HepG2 (cell line): Measurements from ENCODE around the gene CEP128. TPM values are rescaled to one million over a fixed set of nuclear protein-coding genes. Genes with fewer than 3 reads are reported as not detected.

Source experiments
- ATAC-seq: fragments of 200-7000 bp; cut with Tn5 transposase; 3 replicates; pipeline ENCODE4 v1.9.1; 2020; ENCODE audit warnings: mild to moderate bottlenecking, moderate library complexity
- BruUV-seq: library from RNA; stranded (reverse); fragments of 400-500 nt; replicated peaks from 2 replicates; lab custom pipeline; 2021; lab: Mats Ljungman, UMichigan
- CTCF ChIA-PET: fragments of 300-600 bp; formaldehyde crosslinking; extraction: SDS; loops from one replicate; lab custom pipeline; 2021; ENCODE audit warnings: low total read pairs, inconsistent platforms, low intra/inter-chr PET ratio; lab: Yijun Ruan, JAX
- POLR2A ChIA-PET: fragments of 350-600 bp; sonication (Branson Sonifier 250); formaldehyde crosslinking; loops from one replicate; lab custom pipeline; 2020; ENCODE audit warnings: antibody characterized with exemption, inconsistent platforms; lab: Yijun Ruan, JAX
- DNase-seq: peaks from one replicate; pipeline ENCODE4 v3.0.0-alpha.2; 2015; ENCODE audit warnings: low spot score
- FAIRE-seq: peaks from 3 replicates; lab custom pipeline; 2011; peaks lifted over from hg19 to GRCh38; lab: Jason Lieb, UNC
- H2AFZ ChIP-seq: one replicate; pipeline ENCODE4 v1.6.1; 2011; ENCODE audit warnings: low read length, inconsistent platforms
- H3K27ac ChIP-seq: fragments of 300-600 bp; 3 replicates; pipeline ENCODE4 v1.8.0; 2011; ENCODE audit warnings: mixed run types, mild to moderate bottlenecking, mixed read lengths, low read length, inconsistent platforms; ENCODE audit not compliant: insufficient read depth; ENCODE audit errors: extremely low read length
- H3K27me3 ChIP-seq, 2 experiments: fragments of 200-600 bp in 1 of 2; 2 replicates in 1 of 2; 3 replicates in 1 of 2; pipeline versions ENCODE4 v1.6.0 to v1.8.0; 2011; ENCODE audit warnings: low read length in 2 of 2, mild to moderate bottlenecking in 2 of 2, moderate library complexity in 2 of 2, inconsistent platforms in 1 of 2; ENCODE audit not compliant: insufficient read depth in 2 of 2, control insufficient read depth in 1 of 2
- H3K36me3 ChIP-seq, 2 experiments: fragments of 200-600 bp in 1 of 2; replicated peaks in 1 of 2; 2 replicates in 1 of 2; 3 replicates in 1 of 2; pipeline versions ENCODE4 v1.5.1 to v1.8.0; 2011; ENCODE audit warnings: low read length in 2 of 2, inconsistent platforms in 1 of 2; ENCODE audit not compliant: insufficient read depth in 2 of 2, control insufficient read depth in 1 of 2
- H3K4me1 ChIP-seq: 2 replicates; pipeline ENCODE4 v1.5.1; 2012; ENCODE audit warnings: low read length, inconsistent platforms; ENCODE audit not compliant: insufficient read depth
- H3K4me2 ChIP-seq: 2 replicates; pipeline ENCODE4 v1.6.0; 2011; ENCODE audit warnings: low read depth, low read length, inconsistent platforms
- H3K4me3 ChIP-seq, 3 experiments: fragments of 200-600 bp in 1 of 3; sonication (generic), shearing (Covaris generic) in 1 of 3; replicated peaks in 1 of 3; 2 replicates each; pipeline ENCODE4 v1.5.1; 2011 to 2016; ENCODE audit warnings: low read length in 3 of 3, inconsistent platforms in 2 of 3, low read depth in 2 of 3, mild to moderate bottlenecking in 2 of 3, control low read depth in 1 of 3, mixed read lengths in 1 of 3; ENCODE audit not compliant: insufficient read depth in 1 of 3
- H3K79me2 ChIP-seq: one replicate; pipeline ENCODE4 v1.6.1; 2011; ENCODE audit warnings: low read length, inconsistent platforms; ENCODE audit not compliant: insufficient read depth
- H3K9ac ChIP-seq: 2 replicates; pipeline ENCODE4 v1.6.0; 2011; ENCODE audit warnings: mild to moderate bottlenecking, low read depth, low read length, inconsistent platforms; ENCODE audit not compliant: insufficient read depth
- H3K9me3 ChIP-seq: 2 replicates; pipeline ENCODE4 v1.5.1; 2012; ENCODE audit warnings: mild to moderate bottlenecking, low read length
- H4K20me1 ChIP-seq: 2 replicates; pipeline ENCODE4 v1.6.0; 2011; ENCODE audit warnings: inconsistent platforms, mild to moderate bottlenecking, low read length, moderate library complexity; ENCODE audit not compliant: insufficient read depth
- E2F1 ChIP-seq: sonication (generic); formaldehyde crosslinking; IDR thresholded peaks from 2 replicates; pipeline ENCODE4 v1.5.0; 2020; ENCODE audit warnings: missing genetic modification reagents
- FOXM1 ChIP-seq: sonication (generic); formaldehyde crosslinking; IDR thresholded peaks from 2 replicates; pipeline ENCODE4 v1.5.0; 2020; ENCODE audit warnings: missing genetic modification reagents
- SNAPC2 ChIP-seq: sonication (generic); formaldehyde crosslinking; IDR thresholded peaks from 2 replicates; pipeline ENCODE4 v1.8.1; 2022; ENCODE audit warnings: mild to moderate bottlenecking, missing genetic modification reagents
- ZNF20 ChIP-seq: sonication (generic); formaldehyde crosslinking; IDR thresholded peaks from 2 replicates; pipeline ENCODE4 v1.4.0; 2020; ENCODE audit warnings: mild to moderate bottlenecking, moderate library complexity, missing genetic modification reagents
- ZNF251 ChIP-seq: sonication (generic); formaldehyde crosslinking; IDR thresholded peaks from 2 replicates; pipeline ENCODE4 v1.9.0; 2021; ENCODE audit warnings: mild to moderate bottlenecking, missing genetic modification reagents
- ZNF597 ChIP-seq: sonication (generic); formaldehyde crosslinking; IDR thresholded peaks from 2 replicates; pipeline ENCODE4 v1.5.0; 2020; ENCODE audit warnings: missing genetic modification reagents
- WGBS: methylation state at CpG from one replicate; pipeline ENCODE4 v1.1.6; 2017; ENCODE audit warnings: low lambda C conversion rate; 5-methylcytosine and 5-hydroxymethylcytosine counted together
- in situ Hi-C: cut with HindIII; loops from 2 replicates; pipeline ENCODE4 v1.10.0; 2017; ENCODE audit warnings: low pct_unique_long_range_greater_than_20kb; ENCODE audit not compliant: extremely low pct_ligation_motif_present
- intact Hi-C: fragments of 100-400 bp; cut with micrococcal nuclease; formaldehyde crosslinking; loops from one replicate; pipeline ENCODE4 v1.10.0; 2022; ENCODE audit not compliant: unreplicated experiment
- polyA plus RNA-seq, 8 experiments: library from polyadenylated mRNA; depleted of rRNA in 3 of 8; stranded (reverse) in 7 of 8; unstranded in 1 of 8; fragments of >200 nt; fragmentation: Illumina TruSeq in 4 of 8; extraction: Trizol in 4 of 8; gene quantifications; 2 replicates each; pipeline versions ENCODE4 v1.2.1 to v1.2.3, GENCODE V29; 2011 to 2016; ENCODE audit warnings: low read depth in 4 of 8, missing spikeins in 1 of 8, mixed read lengths in 1 of 8; ENCODE audit not compliant: insufficient read depth in 1 of 8
- total RNA-seq, 5 experiments: library from RNA; depleted of rRNA; stranded (reverse); fragments of >200 nt; fragmentation: Illumina TruSeq; extraction: Trizol; gene quantifications; 2 replicates each; pipeline ENCODE4 v1.2.3, GENCODE V29; 2016; ENCODE audit warnings: low read depth in 1 of 5
- TF ChIP-seq, protein P1 (sequence below): sonication (generic); formaldehyde crosslinking; IDR thresholded peaks from 2 replicates; pipeline ENCODE4 v1.4.0; 2020; ENCODE audit warnings: missing genetic modification reagents, mild to moderate bottlenecking, borderline replicate concordance
- TF ChIP-seq, protein P2 (sequence below): sonication (generic); formaldehyde crosslinking; conservative IDR thresholded peaks from 2 replicates; pipeline ENCODE4 v1.4.0; 2020; ENCODE audit warnings: mild to moderate bottlenecking, missing genetic modification reagents, moderate library complexity
- TF ChIP-seq, protein P3 (sequence below): IDR thresholded peaks from 2 replicates; pipeline ENCODE4 v1.6.1; 2016; ENCODE audit warnings: low read depth, missing genetic modification reagents, missing compliant biosample characterization

The CEP128 gene
- total and polyA plus RNA-seq, 2 of the 13 experiments (the other 11 are each of a cell fraction or from before 2014, with no cell fraction given): 1.3 to 7.5 TPM

DNA sequence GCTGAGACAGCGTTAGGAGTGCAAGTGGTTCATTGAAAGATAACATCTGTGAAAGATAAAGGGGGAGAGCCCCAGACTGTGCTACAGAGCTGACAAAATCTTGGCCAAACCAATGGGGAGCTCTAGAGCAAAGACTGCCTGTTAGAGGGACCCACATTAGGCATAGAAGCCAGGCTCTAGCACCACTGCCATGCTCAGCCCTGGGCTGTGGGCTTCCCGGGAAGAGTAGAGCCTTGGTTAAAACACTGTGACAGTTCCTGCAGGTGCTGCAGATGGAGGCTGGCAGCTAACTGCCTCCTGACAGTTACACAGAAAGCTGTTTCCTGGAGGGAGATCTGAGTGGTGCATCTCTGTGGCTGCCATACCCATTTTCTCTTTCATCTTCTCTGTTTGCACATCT, 36.9 kb upstream of the CEP128 start:
- ChIA-PET CTCF (no interaction called here), POLR2A (no interaction called here)
- Histone ChIP-seq H3K9ac (no peak overlapping the region), H3K4me1 (no peaks in the 10 kb centered on the region), H3K36me3 (no peaks in the 10 kb centered on the region), H2AFZ (no peak overlapping the region), H3K9me3 (no peaks in the 10 kb centered on the region), H3K79me2 (no peaks in the 10 kb centered on the region), H3K27me3 (0 out of 5 replicates have a peak, but pooled peaks cover 0 to 7% of the 10 kb centered on the region in 2 experiments), H4K20me1 (no peaks in the 10 kb centered on the region), H3K4me2 (no peak overlapping the region), H3K27ac (no peak overlapping the region), H3K4me3 (no peak overlapping the region)
- no peak for DNase-seq
- no peak for FAIRE-seq
- in situ Hi-C loops (no loop called here), intact Hi-C loops (no loop called here)
- no TSS peak for BruUV-seq
- no peak for ATAC-seq
- 0% methylated on average over 2 of the region's 2 CpGs for WGBS
- TF ChIP-seq ZNF597 (CRISPR knock-in tag) (no peak), ZNF20 (CRISPR knock-in tag) (no peak), SNAPC2 (no peak), ZNF251 (CRISPR knock-in tag) (no peak), E2F1 (CRISPR knock-in tag) (no peak), FOXM1 (no peak)
- TF ChIP-seq, protein P1, sequence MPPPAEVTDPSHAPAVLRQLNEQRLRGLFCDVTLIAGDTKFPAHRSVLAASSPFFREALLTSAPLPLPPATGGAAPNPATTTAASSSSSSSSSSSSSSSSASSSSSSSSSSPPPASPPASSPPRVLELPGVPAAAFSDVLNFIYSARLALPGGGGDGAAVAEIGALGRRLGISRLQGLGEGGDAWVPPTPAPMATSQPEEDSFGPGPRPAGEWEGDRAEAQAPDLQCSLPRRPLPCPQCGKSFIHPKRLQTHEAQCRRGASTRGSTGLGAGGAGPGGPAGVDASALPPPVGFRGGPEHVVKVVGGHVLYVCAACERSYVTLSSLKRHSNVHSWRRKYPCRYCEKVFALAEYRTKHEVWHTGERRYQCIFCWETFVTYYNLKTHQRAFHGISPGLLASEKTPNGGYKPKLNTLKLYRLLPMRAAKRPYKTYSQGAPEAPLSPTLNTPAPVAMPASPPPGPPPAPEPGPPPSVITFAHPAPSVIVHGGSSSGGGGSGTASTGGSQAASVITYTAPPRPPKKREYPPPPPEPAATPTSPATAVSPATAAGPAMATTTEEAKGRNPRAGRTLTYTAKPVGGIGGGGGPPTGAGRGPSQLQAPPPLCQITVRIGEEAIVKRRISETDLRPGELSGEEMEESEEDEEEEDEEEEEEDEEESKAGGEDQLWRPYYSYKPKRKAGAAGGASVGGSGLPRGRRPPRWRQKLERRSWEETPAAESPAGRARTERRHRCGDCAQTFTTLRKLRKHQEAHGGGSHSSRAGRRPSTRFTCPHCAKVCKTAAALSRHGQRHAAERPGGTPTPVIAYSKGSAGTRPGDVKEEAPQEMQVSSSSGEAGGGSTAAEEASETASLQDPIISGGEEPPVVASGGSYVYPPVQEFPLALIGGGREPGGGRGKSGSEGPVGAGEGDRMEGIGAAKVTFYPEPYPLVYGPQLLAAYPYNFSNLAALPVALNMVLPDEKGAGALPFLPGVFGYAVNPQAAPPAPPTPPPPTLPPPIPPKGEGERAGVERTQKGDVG: no peak
- TF ChIP-seq, protein P2, sequence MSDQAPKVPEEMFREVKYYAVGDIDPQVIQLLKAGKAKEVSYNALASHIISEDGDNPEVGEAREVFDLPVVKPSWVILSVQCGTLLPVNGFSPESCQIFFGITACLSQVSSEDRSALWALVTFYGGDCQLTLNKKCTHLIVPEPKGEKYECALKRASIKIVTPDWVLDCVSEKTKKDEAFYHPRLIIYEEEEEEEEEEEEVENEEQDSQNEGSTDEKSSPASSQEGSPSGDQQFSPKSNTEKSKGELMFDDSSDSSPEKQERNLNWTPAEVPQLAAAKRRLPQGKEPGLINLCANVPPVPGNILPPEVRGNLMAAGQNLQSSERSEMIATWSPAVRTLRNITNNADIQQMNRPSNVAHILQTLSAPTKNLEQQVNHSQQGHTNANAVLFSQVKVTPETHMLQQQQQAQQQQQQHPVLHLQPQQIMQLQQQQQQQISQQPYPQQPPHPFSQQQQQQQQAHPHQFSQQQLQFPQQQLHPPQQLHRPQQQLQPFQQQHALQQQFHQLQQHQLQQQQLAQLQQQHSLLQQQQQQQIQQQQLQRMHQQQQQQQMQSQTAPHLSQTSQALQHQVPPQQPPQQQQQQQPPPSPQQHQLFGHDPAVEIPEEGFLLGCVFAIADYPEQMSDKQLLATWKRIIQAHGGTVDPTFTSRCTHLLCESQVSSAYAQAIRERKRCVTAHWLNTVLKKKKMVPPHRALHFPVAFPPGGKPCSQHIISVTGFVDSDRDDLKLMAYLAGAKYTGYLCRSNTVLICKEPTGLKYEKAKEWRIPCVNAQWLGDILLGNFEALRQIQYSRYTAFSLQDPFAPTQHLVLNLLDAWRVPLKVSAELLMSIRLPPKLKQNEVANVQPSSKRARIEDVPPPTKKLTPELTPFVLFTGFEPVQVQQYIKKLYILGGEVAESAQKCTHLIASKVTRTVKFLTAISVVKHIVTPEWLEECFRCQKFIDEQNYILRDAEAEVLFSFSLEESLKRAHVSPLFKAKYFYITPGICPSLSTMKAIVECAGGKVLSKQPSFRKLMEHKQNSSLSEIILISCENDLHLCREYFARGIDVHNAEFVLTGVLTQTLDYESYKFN (CRISPR knock-in tag): no peak
- TF ChIP-seq, protein P3, sequence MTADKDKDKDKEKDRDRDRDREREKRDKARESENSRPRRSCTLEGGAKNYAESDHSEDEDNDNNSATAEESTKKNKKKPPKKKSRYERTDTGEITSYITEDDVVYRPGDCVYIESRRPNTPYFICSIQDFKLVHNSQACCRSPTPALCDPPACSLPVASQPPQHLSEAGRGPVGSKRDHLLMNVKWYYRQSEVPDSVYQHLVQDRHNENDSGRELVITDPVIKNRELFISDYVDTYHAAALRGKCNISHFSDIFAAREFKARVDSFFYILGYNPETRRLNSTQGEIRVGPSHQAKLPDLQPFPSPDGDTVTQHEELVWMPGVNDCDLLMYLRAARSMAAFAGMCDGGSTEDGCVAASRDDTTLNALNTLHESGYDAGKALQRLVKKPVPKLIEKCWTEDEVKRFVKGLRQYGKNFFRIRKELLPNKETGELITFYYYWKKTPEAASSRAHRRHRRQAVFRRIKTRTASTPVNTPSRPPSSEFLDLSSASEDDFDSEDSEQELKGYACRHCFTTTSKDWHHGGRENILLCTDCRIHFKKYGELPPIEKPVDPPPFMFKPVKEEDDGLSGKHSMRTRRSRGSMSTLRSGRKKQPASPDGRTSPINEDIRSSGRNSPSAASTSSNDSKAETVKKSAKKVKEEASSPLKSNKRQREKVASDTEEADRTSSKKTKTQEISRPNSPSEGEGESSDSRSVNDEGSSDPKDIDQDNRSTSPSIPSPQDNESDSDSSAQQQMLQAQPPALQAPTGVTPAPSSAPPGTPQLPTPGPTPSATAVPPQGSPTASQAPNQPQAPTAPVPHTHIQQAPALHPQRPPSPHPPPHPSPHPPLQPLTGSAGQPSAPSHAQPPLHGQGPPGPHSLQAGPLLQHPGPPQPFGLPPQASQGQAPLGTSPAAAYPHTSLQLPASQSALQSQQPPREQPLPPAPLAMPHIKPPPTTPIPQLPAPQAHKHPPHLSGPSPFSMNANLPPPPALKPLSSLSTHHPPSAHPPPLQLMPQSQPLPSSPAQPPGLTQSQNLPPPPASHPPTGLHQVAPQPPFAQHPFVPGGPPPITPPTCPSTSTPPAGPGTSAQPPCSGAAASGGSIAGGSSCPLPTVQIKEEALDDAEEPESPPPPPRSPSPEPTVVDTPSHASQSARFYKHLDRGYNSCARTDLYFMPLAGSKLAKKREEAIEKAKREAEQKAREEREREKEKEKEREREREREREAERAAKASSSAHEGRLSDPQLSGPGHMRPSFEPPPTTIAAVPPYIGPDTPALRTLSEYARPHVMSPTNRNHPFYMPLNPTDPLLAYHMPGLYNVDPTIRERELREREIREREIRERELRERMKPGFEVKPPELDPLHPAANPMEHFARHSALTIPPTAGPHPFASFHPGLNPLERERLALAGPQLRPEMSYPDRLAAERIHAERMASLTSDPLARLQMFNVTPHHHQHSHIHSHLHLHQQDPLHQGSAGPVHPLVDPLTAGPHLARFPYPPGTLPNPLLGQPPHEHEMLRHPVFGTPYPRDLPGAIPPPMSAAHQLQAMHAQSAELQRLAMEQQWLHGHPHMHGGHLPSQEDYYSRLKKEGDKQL (CRISPR knock-in tag): no peak
